GOT3 (cell line): ENCODE measurements around the gene CHST3.

Source experiments
- DNase-seq: peaks from one replicate; lab custom pipeline; 2025; ENCODE audit warnings: mixed read lengths; lab: John Stamatoyannopoulos, UW

The CHST3 gene

GRCh38 chr10:72056932-72057751 lies 92.9 kb downstream of the CHST3 start:
- no peak for DNase-seq

DNA sequence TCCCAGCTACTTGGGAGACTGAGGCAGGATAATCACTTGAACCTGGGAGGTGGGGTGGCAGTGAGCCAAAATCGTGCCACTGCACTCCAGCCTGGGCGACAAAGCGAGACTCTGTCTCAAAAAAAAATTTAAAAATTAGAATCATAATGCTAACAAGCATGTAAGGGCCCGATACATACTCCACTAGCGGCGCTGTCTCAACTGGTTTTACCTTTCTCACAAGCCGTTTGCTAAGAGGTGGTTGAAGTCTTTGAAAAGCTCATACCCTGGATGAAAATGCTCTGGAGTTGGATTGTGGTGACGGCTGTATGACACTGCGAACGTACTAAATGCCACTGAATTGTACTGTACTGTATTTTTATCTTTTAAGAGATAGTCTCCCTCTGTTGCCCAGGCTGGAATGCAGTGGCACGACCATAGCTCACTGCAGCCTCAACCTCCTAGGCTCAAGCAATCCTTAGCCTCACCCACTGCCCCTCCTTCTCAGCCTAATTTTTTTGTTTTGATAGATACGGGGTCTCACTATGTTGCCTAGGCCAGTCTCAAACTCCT lies 94.2 kb downstream of the CHST3 start:
- no peak for DNase-seq

DNA sequence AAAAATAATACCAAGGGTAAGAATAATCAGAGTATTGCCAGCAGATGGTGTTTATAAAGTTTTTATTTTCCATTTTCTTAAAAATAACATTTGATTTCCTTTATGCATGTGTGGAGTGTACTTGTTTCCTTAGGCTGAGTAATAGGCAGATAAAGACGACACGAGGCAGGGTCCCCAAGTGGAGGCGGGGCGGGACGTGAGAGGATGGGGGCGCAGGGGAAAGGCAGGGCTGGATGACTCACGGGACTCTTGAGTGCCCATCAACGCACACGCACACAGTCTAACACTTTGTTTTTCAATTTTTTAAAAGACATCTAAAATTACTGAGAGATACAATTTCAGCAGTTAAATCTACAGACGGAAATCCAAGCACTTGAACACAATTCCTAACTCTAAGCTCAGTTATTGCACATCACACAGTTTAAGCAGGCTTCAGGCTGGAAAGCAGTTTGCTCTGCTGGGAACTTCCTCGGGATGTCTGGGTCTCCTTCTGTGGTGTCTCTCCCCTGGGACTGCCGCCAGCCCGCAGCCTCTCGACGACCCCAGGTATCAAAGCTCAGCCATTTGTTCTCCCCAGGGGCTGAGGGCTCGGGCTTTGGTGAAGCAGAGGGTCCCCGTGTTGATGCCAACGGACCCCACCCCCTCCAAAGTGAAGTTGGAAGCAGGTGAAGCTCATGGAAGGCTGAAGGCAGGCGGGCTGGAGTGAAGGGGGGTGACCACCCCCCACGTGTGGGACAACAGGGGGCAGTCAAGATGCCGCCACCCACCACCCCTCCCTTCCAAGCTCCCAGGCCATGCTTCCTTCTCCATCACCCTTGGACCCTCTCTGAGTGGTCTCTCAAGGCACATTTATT lies 95.0 kb downstream of the CHST3 start:
- DNase-seq, result no peak

- DNase-seq, result no peak
These were observed 95.9 kb downstream of the CHST3 start for GRCh38 chr10:72059843-72060822.

DNA sequence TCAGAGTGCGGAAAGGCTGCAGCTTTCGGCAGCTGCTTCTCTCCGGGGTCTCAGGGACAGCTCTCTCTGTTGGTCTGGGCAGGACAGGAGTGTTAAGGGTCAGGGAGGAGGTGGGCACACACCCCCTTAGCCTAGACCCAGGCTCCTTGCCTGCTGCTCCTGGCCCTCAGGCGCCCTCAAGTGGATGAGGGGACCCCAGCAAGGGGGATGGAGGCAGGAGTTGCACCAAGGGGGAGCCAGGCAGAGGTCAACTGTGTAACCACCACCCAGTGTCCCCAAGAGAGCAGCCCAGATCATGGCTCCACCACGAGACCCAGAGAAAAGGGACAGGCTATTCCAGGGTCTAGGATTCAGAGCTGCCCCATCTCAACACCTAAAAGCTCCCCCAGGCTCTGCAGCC lies 97.3 kb downstream of the CHST3 start:
- DNase-seq, result no peak

- no peak for DNase-seq
These were observed 97.7 kb downstream of the CHST3 start for GRCh38 chr10:72061930-72062329.

DNA sequence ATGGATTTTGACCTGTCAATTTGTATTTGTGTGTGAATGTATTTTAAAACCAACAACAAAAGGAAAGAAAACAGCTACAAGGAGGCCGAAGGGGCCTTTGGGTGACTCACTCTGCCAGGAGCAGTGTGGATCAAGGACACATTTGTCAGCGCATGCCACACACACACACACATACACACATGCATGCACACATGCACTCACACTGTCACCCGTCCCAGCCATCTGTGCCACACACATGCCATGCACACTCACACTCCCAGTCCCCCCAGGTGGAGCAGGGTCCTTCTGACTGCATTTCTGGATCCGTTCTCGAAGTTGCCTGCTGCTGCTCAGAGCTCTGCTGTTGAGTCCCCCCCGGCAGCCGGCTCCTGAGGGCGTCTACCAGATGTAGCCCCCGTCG lies 98.2 kb downstream of the CHST3 start:
- no peak for DNase-seq
